ENCODE measurements around the gene ANO6. TPM values are rescaled to one million over a fixed set of nuclear protein-coding genes. Genes with fewer than 3 reads are reported as not detected.
A peak's percentile ranks its signal among the peaks of the same experiment; 100 is the strongest.

The ANO6 gene
- total RNA-seq, 2 donors from 2014 or later: 114 to 139 TPM

GRCh38 chr12:45322810-45323209 is 106.9 kb downstream of the ANO6 start:
- no peaks in the 10 kb centered on the region for H3K9me3 ChIP-seq
- H3K36me3 ChIP-seq: no peaks in the 10 kb centered on the region
- H3K4me1 ChIP-seq (ENCODE audit: control insufficient read depth in 1 of 2, low read depth in 2 of 2): peaks cover 1 to 36% of the 10 kb centered on the region in 2 donors
- H3K27ac ChIP-seq: peak overlapping the region in 1 of 2 donors; percentile 21
- no peak for TF ChIP-seq CTCF (IDR thresholded peaks at IDR 0.05)
- ATAC-seq (ENCODE audit: insufficient number of reproducible peaks, low FRiP score, low read depth) (no peak), DNase-seq (ENCODE audit: low spot score) (no peak)
- H3K4me3 ChIP-seq: no peak overlapping the region
- no peaks in the 10 kb centered on the region for H3K27me3 ChIP-seq (replicated peaks; ENCODE audit: insufficient read depth)

GRCh38 chr12:45324391-45324790 is 108.5 kb downstream of the ANO6 start:
- Histone ChIP-seq H3K36me3 (no peaks in the 10 kb centered on the region), H3K27me3 (replicated peaks; ENCODE audit: insufficient read depth) (no peaks in the 10 kb centered on the region), H3K4me1 (ENCODE audit: control insufficient read depth in 1 of 2, low read depth in 2 of 2) (peaks cover 14 to 51% of the 10 kb centered on the region in 2 donors), H3K9me3 (no peaks in the 10 kb centered on the region), H3K27ac (peak overlapping the region; percentile 8 to 39), H3K4me3 (no peak overlapping the region)
- no peak for DNase-seq (ENCODE audit: low spot score)
- no peak for TF ChIP-seq CTCF (IDR thresholded peaks at IDR 0.05)
- peak; percentile 83 for ATAC-seq (ENCODE audit: insufficient number of reproducible peaks, low FRiP score, low read depth)

- no peaks in the 10 kb centered on the region for H3K36me3 ChIP-seq
- H3K4me1 ChIP-seq (ENCODE audit: control insufficient read depth in 1 of 2, low read depth in 2 of 2): peaks cover 14 to 65% of the 10 kb centered on the region in 2 donors
- ATAC-seq (ENCODE audit: insufficient number of reproducible peaks, low FRiP score, low read depth) (no peak), DNase-seq (ENCODE audit: low spot score) (no peak)
- no peaks in the 10 kb centered on the region for H3K9me3 ChIP-seq
- H3K27me3 ChIP-seq (replicated peaks; ENCODE audit: insufficient read depth): no peaks in the 10 kb centered on the region
- H3K27ac ChIP-seq: no peak overlapping the region
- no peak overlapping the region for H3K4me3 ChIP-seq
- TF ChIP-seq CTCF (IDR thresholded peaks at IDR 0.05): no peak
These were observed 110.6 kb downstream of the ANO6 start for GRCh38 chr12:45326358-45326975.

GRCh38 chr12:45327823-45328383 is 112.0 kb downstream of the ANO6 start:
- peak overlapping the region in 1 of 2 donors; percentile 9 for H3K27ac ChIP-seq
- H3K27me3 ChIP-seq (replicated peaks; ENCODE audit: insufficient read depth): no peaks in the 10 kb centered on the region
- no peak for ATAC-seq (ENCODE audit: insufficient number of reproducible peaks, low FRiP score, low read depth)
- no peak for DNase-seq (ENCODE audit: low spot score)
- peaks cover 14 to 72% of the 10 kb centered on the region in 2 donors for H3K4me1 ChIP-seq (ENCODE audit: control insufficient read depth in 1 of 2, low read depth in 2 of 2)
- no peaks in the 10 kb centered on the region for H3K36me3 ChIP-seq
- H3K4me3 ChIP-seq: no peak overlapping the region
- TF ChIP-seq CTCF (IDR thresholded peaks at IDR 0.05): no peak
- H3K9me3 ChIP-seq: no peaks in the 10 kb centered on the region

- no peaks in the 10 kb centered on the region for H3K27me3 ChIP-seq (replicated peaks; ENCODE audit: insufficient read depth)
- DNase-seq (ENCODE audit: low spot score): no peak
- no peak for TF ChIP-seq CTCF (IDR thresholded peaks at IDR 0.05)
- peaks cover 14 to 71% of the 10 kb centered on the region in 2 donors for H3K4me1 ChIP-seq (ENCODE audit: control insufficient read depth in 1 of 2, low read depth in 2 of 2)
- H3K27ac ChIP-seq: no peak overlapping the region
- no peaks in the 10 kb centered on the region for H3K36me3 ChIP-seq
- H3K9me3 ChIP-seq: no peaks in the 10 kb centered on the region
- ATAC-seq (ENCODE audit: insufficient number of reproducible peaks, low FRiP score, low read depth): no peak
- no peak overlapping the region for H3K4me3 ChIP-seq
These were observed 113.3 kb downstream of the ANO6 start for GRCh38 chr12:45329238-45329637.
